Measurements from ENCODE around the gene APLP2. TPM values are rescaled to one million over a fixed set of nuclear protein-coding genes. Genes with fewer than 3 reads are reported as not detected.

Gene APLP2
- total RNA-seq, 2 donors from 2014 or later: 821 to 864 TPM

DNA sequence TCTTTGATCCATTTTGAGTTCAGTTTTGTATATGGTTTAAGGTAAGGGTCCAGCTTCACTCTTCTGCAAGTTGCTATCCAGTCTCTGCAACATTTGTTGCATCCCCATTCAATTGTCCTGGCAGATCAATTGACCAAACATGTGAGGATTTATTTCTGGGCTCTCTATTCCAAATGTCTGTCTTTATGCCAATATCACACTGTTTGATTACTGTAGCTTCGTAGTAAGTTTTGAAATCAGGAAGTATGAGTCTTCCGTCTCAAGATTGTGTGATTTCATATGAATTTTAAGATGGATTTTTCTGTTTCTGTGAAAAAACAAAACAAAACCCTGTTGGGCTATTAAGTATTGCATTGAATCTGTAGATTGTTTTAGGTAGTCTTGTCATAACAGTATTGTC is 17.0 kb downstream of the APLP2 start:
- peak overlapping the region; percentile 4 for H3K27ac Mint-ChIP-seq
- no peak for DNase-seq
- peaks cover 38% of the 10 kb centered on the region for H3K4me1 Mint-ChIP-seq
- no peaks in the 10 kb centered on the region for H3K27me3 ChIP-seq (ENCODE audit: control insufficient read depth, insufficient read depth, low read length, poor library complexity, severe bottlenecking)
- peaks cover 55% of the 10 kb centered on the region for H3K36me3 Mint-ChIP-seq (ENCODE audit: low read depth)
- H3K9me3 ChIP-seq (ENCODE audit: control insufficient read depth, low read length): peaks cover 52% of the 10 kb centered on the region
- H3K27me3 Mint-ChIP-seq (ENCODE audit: insufficient read depth): no peaks in the 10 kb centered on the region
- 84 to 88% methylated on average over 2 of the region's 2 CpGs for WGBS, 2 experiments (ENCODE audit: insufficient coverage in 1 of 2, insufficient read length in 1 of 2)
- peak overlapping the region; percentile 71 for H3K4me3 ChIP-seq (ENCODE audit: low read length)
- peaks cover 27% of the 10 kb centered on the region for H3K9me3 Mint-ChIP-seq
- H3K4me1 ChIP-seq (ENCODE audit: control insufficient read depth, insufficient read depth, low read length): peaks cover 20% of the 10 kb centered on the region
- peaks cover 72% of the 10 kb centered on the region for H3K36me3 ChIP-seq (ENCODE audit: control insufficient read depth, insufficient read depth, low read length)
- no peak overlapping the region for H3K4me3 Mint-ChIP-seq
- H3K27ac ChIP-seq (ENCODE audit: low read depth, low read length): no peak overlapping the region
- TF ChIP-seq CTCF (conservative IDR thresholded peaks at IDR 0.05): no peak
- no peak overlapping the region for H3K9ac ChIP-seq (ENCODE audit: extremely low read depth, low read length, poor library complexity, severe bottlenecking)

DNA sequence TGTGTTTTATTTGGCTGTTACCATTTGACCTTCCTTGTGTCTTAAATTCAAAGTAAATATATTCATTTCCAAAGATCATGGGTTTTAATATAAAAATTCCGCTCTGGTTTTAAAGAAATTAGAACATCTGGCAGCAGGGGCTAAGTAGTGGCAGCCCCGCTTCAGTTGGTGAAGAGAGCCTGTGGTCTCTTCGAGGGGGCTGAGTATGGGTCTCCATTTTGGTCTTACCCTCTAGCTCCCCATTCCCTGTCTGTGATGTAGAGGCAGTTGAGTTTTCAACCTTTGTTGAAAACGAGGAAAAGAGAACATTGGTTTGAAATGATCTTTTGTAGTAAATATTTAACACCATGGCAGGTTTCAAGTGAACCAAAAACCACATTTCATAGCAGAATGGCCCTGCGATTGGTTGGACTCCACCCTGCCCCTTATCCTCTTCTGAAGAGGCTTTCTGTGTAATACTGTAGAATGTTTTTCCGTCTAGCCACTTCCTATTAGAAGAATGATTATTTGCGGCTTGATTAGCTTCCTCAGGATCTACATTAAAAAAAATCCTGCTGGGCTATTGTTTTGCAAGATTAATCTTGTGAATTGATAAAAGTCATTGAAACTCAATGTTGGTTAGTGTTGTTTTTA is 17.7 kb downstream of the APLP2 start:
- TF ChIP-seq CTCF (conservative IDR thresholded peaks at IDR 0.05): no peak
- H3K4me1 ChIP-seq (ENCODE audit: control insufficient read depth, insufficient read depth, low read length): peaks cover 20% of the 10 kb centered on the region
- H3K27ac ChIP-seq (ENCODE audit: low read depth, low read length): no peak overlapping the region
- peaks cover 52% of the 10 kb centered on the region for H3K9me3 ChIP-seq (ENCODE audit: control insufficient read depth, low read length)
- H3K27me3 Mint-ChIP-seq (ENCODE audit: insufficient read depth): no peaks in the 10 kb centered on the region
- peak overlapping the region; percentile 71 for H3K4me3 ChIP-seq (ENCODE audit: low read length)
- H3K27ac Mint-ChIP-seq: peak overlapping the region; percentile 28
- H3K9me3 Mint-ChIP-seq: peaks cover 27% of the 10 kb centered on the region
- no peak overlapping the region for H3K9ac ChIP-seq (ENCODE audit: extremely low read depth, low read length, poor library complexity, severe bottlenecking)
- H3K36me3 ChIP-seq (ENCODE audit: control insufficient read depth, insufficient read depth, low read length): peaks cover 65% of the 10 kb centered on the region
- H3K4me3 Mint-ChIP-seq: peak overlapping the region; percentile 6
- peaks cover 36% of the 10 kb centered on the region for H3K4me1 Mint-ChIP-seq
- 83 to 92% methylated on average over 2 to 7 of the region's 7 CpGs for WGBS, 2 experiments (ENCODE audit: insufficient coverage in 1 of 2, insufficient read length in 1 of 2)
- no peaks in the 10 kb centered on the region for H3K27me3 ChIP-seq (ENCODE audit: control insufficient read depth, insufficient read depth, low read length, poor library complexity, severe bottlenecking)
- peaks cover 53% of the 10 kb centered on the region for H3K36me3 Mint-ChIP-seq (ENCODE audit: low read depth)
- DNase-seq: no peak

GRCh38 chr11:130088217-130088616 is 18.5 kb downstream of the APLP2 start:
- Mint-ChIP-seq H3K27ac (no peak overlapping the region), H3K9me3 (peaks cover 34% of the 10 kb centered on the region), H3K27me3 (ENCODE audit: insufficient read depth) (no peaks in the 10 kb centered on the region), H3K4me3 (no peak overlapping the region), H3K4me1 (peaks cover 35% of the 10 kb centered on the region), H3K36me3 (ENCODE audit: low read depth) (peaks cover 53% of the 10 kb centered on the region)
- Histone ChIP-seq H3K9me3 (ENCODE audit: control insufficient read depth, low read length) (peaks cover 55% of the 10 kb centered on the region), H3K9ac (ENCODE audit: extremely low read depth, low read length, poor library complexity, severe bottlenecking) (no peak overlapping the region), H3K36me3 (ENCODE audit: control insufficient read depth, insufficient read depth, low read length) (peaks cover 64% of the 10 kb centered on the region), H3K4me3 (ENCODE audit: low read length) (peak overlapping the region; percentile 71), H3K4me1 (ENCODE audit: control insufficient read depth, insufficient read depth, low read length) (peaks cover 20% of the 10 kb centered on the region), H3K27ac (ENCODE audit: low read depth, low read length) (no peak overlapping the region), H3K27me3 (ENCODE audit: control insufficient read depth, insufficient read depth, low read length, poor library complexity, severe bottlenecking) (no peaks in the 10 kb centered on the region)
- 89 to 93% methylated on average over 2 of the region's 2 CpGs for WGBS, 2 experiments (ENCODE audit: insufficient coverage in 1 of 2, insufficient read length in 1 of 2)
- no peak for TF ChIP-seq CTCF (conservative IDR thresholded peaks at IDR 0.05)
- DNase-seq: no peak
